GM23338 (cell line): Measurements from ENCODE around the gene CGNL1. TPM values are rescaled to one million over a fixed set of nuclear protein-coding genes. Genes with fewer than 3 reads are reported as not detected.

ENCODE experiments used
- ATAC-seq: fragments of 200-7000 bp; cut with Tn5 transposase; 3 replicates; pipeline ENCODE4 v1.9.1; 2020
- DNase-seq: peaks from one replicate; pipeline ENCODE4 v3.0.0-alpha.2; 2015; ENCODE audit warnings: low spot score
- H2AFZ ChIP-seq: fragments of 200-600 bp; sonication (generic); 2 replicates; pipeline ENCODE4 v1.8.0; 2016; ENCODE audit warnings: antibody characterized with exemption, mild to moderate bottlenecking, moderate library complexity
- H3F3A ChIP-seq: fragments of 200-600 bp; sonication (generic); replicated peaks from 2 replicates; pipeline ENCODE4 v1.8.0; 2017; ENCODE audit warnings: antibody characterized with exemption, mixed run types, low read depth
- H3K27ac ChIP-seq: fragments of 200-600 bp; sonication (generic); 2 replicates; pipeline ENCODE4 v1.6.1; 2016; ENCODE audit warnings: low read depth
- H3K27me3 ChIP-seq: fragments of 200-600 bp; sonication (generic); 2 replicates; pipeline ENCODE4 v1.8.0; 2016; ENCODE audit warnings: mild to moderate bottlenecking, mixed run types, moderate library complexity; ENCODE audit not compliant: insufficient read depth
- H3K36me3 ChIP-seq: fragments of 200-600 bp; sonication (generic); 2 replicates; pipeline ENCODE4 v1.8.0; 2016; ENCODE audit warnings: mild to moderate bottlenecking; ENCODE audit not compliant: insufficient read depth
- H3K4me1 ChIP-seq: fragments of 200-600 bp; sonication (generic); 2 replicates; pipeline ENCODE4 v1.8.0; 2016; ENCODE audit warnings: mild to moderate bottlenecking, moderate library complexity; ENCODE audit not compliant: insufficient read depth
- H3K4me2 ChIP-seq: fragments of 200-600 bp; sonication (generic); 2 replicates; pipeline ENCODE4 v1.7.1; 2017; ENCODE audit warnings: mixed run types
- H3K4me3 ChIP-seq: fragments of 200-600 bp; sonication (generic); 2 replicates; pipeline ENCODE4 v1.6.1; 2016; ENCODE audit warnings: mixed run types
- H3K79me2 ChIP-seq: fragments of 200-600 bp; sonication (generic); replicated peaks from 2 replicates; pipeline ENCODE4 v1.8.0; 2017; ENCODE audit warnings: mild to moderate bottlenecking; ENCODE audit not compliant: insufficient read depth
- H3K9me2 ChIP-seq: fragments of 200-600 bp; sonication (generic); 2 replicates; pipeline ENCODE4 v1.8.0; 2017; ENCODE audit not compliant: insufficient read depth
- H4K20me1 ChIP-seq: fragments of 200-600 bp; sonication (generic); replicated peaks from 2 replicates; pipeline ENCODE4 v1.8.0; 2017; ENCODE audit warnings: mild to moderate bottlenecking; ENCODE audit not compliant: insufficient read depth
- H3K27ac Mint-ChIP-seq: 2 replicates; pipeline ENCODE4 v1.8.0; 2020; ENCODE audit warnings: inconsistent platforms, mild to moderate bottlenecking, moderate library complexity, mixed read lengths
- H3K27me3 Mint-ChIP-seq: 3 replicates; pipeline ENCODE4 v1.8.0; 2022; ENCODE audit warnings: low read depth, mild to moderate bottlenecking, moderate library complexity, mixed read lengths, inconsistent platforms; ENCODE audit not compliant: insufficient read depth, poor library complexity
- H3K36me3 Mint-ChIP-seq: 3 replicates; pipeline ENCODE4 v1.8.0; 2021; ENCODE audit warnings: low read depth, mild to moderate bottlenecking, inconsistent platforms, moderate library complexity, mixed read lengths
- H3K4me1 Mint-ChIP-seq: 3 replicates; pipeline ENCODE4 v1.8.0; 2020; ENCODE audit warnings: mild to moderate bottlenecking, inconsistent platforms, mixed read lengths
- H3K4me3 Mint-ChIP-seq: 3 replicates; pipeline ENCODE4 v1.8.0; 2021; ENCODE audit warnings: moderate library complexity, mild to moderate bottlenecking, inconsistent platforms, mixed read lengths
- H3K9me3 Mint-ChIP-seq: 3 replicates; pipeline ENCODE4 v1.8.0; 2020; ENCODE audit warnings: moderate library complexity, mild to moderate bottlenecking, inconsistent platforms, mixed read lengths
- JUNB ChIP-seq: IDR thresholded peaks from one replicate; pipeline ENCODE4 v1.6.1; 2016; ENCODE audit warnings: antibody characterized with exemption; ENCODE audit not compliant: unreplicated experiment
- NANOG ChIP-seq: IDR thresholded peaks from 2 replicates; pipeline ENCODE4 v1.6.1; 2016; ENCODE audit warnings: antibody characterized with exemption, borderline replicate concordance
- POLR2AphosphoS5 ChIP-seq: IDR thresholded peaks from 2 replicates; pipeline ENCODE4 v1.6.1; 2016; ENCODE audit warnings: antibody characterized with exemption, low read depth
- STAT1 ChIP-seq: IDR thresholded peaks from one replicate; pipeline ENCODE4 v1.6.1; 2016; ENCODE audit warnings: antibody characterized with exemption; ENCODE audit not compliant: unreplicated experiment
- ZNF114 ChIP-seq: fragments of 250-450 bp; sonication (Bioruptor Pico); IDR thresholded peaks from 2 replicates; pipeline ENCODE4 v1.5.0; 2020; ENCODE audit warnings: mild to moderate bottlenecking, moderate library complexity
- ZNF331 ChIP-seq: fragments of 250-450 bp; sonication (Bioruptor Pico); IDR thresholded peaks from 2 replicates; pipeline ENCODE4 v1.5.0; 2020; ENCODE audit warnings: low read depth, mild to moderate bottlenecking, moderate library complexity
- polyA plus RNA-seq: library from polyadenylated mRNA; unstranded; fragments of >200 nt; fragmentation: Nextera tagmentation; extraction: Ambion mirVana; gene quantifications from 2 replicates; pipeline ENCODE4 v1.2.1, GENCODE V29; 2016
- total RNA-seq: library from RNA; depleted of rRNA; stranded (reverse); fragments of >200 nt; shearing (Covaris generic); gene quantifications from 2 replicates; pipeline ENCODE4 v1.2.3, GENCODE V29; 2014
- TF ChIP-seq, protein P1 (sequence below): fragments of 250-450 bp; sonication (Bioruptor Pico); IDR thresholded peaks from 2 replicates; pipeline ENCODE4 v1.5.0; 2020; ENCODE audit warnings: mild to moderate bottlenecking, moderate library complexity
- TF ChIP-seq, protein P2 (sequence below): IDR thresholded peaks from 2 replicates; pipeline ENCODE4 v1.6.1; 2016; ENCODE audit warnings: antibody characterized with exemption
- TF ChIP-seq, protein P3 (sequence below): IDR thresholded peaks from one replicate; pipeline ENCODE4 v1.6.1; 2018; ENCODE audit warnings: antibody characterized with exemption; ENCODE audit not compliant: unreplicated experiment

Gene CGNL1
- total and polyA plus RNA-seq, 2 experiments from 2014 or later, result 20.0 to 57.8 TPM

DNA sequence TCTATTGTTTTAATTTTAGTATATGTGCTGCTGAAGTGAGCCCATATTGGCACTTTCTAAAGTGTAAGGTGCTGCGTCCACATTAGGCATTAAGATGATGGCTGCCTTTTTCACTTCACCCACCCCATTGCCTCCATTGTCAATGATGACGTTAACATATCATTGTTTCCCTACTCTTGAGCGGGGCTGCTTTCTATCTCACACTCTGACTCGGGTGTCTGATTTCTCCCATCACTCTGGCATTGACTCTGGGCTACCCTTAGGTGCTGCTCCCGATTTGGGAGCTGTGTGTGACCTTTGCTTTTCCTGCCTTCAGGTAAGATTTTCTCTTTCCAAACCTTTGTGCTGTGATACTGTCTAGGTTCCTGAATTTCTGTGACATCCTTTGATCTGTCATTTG, 28.8 kb downstream of the CGNL1 start:
- no peaks in the 10 kb centered on the region; the same call in none of the 2 replicates for H3K36me3 ChIP-seq
- no peak overlapping the region for H3K4me2 ChIP-seq
- ATAC-seq (peak; percentile 78), DNase-seq (peak; percentile 44)
- H2AFZ ChIP-seq, result no peak overlapping the region
- H3K27ac Mint-ChIP-seq, result peak overlapping the region; percentile 69
- TF ChIP-seq NANOG (no peak), ZNF331 (no peak), POLR2AphosphoS5 (no peak), ZNF114 (no peak), STAT1 (no peak), JUNB (no peak)
- TF ChIP-seq, protein P1, sequence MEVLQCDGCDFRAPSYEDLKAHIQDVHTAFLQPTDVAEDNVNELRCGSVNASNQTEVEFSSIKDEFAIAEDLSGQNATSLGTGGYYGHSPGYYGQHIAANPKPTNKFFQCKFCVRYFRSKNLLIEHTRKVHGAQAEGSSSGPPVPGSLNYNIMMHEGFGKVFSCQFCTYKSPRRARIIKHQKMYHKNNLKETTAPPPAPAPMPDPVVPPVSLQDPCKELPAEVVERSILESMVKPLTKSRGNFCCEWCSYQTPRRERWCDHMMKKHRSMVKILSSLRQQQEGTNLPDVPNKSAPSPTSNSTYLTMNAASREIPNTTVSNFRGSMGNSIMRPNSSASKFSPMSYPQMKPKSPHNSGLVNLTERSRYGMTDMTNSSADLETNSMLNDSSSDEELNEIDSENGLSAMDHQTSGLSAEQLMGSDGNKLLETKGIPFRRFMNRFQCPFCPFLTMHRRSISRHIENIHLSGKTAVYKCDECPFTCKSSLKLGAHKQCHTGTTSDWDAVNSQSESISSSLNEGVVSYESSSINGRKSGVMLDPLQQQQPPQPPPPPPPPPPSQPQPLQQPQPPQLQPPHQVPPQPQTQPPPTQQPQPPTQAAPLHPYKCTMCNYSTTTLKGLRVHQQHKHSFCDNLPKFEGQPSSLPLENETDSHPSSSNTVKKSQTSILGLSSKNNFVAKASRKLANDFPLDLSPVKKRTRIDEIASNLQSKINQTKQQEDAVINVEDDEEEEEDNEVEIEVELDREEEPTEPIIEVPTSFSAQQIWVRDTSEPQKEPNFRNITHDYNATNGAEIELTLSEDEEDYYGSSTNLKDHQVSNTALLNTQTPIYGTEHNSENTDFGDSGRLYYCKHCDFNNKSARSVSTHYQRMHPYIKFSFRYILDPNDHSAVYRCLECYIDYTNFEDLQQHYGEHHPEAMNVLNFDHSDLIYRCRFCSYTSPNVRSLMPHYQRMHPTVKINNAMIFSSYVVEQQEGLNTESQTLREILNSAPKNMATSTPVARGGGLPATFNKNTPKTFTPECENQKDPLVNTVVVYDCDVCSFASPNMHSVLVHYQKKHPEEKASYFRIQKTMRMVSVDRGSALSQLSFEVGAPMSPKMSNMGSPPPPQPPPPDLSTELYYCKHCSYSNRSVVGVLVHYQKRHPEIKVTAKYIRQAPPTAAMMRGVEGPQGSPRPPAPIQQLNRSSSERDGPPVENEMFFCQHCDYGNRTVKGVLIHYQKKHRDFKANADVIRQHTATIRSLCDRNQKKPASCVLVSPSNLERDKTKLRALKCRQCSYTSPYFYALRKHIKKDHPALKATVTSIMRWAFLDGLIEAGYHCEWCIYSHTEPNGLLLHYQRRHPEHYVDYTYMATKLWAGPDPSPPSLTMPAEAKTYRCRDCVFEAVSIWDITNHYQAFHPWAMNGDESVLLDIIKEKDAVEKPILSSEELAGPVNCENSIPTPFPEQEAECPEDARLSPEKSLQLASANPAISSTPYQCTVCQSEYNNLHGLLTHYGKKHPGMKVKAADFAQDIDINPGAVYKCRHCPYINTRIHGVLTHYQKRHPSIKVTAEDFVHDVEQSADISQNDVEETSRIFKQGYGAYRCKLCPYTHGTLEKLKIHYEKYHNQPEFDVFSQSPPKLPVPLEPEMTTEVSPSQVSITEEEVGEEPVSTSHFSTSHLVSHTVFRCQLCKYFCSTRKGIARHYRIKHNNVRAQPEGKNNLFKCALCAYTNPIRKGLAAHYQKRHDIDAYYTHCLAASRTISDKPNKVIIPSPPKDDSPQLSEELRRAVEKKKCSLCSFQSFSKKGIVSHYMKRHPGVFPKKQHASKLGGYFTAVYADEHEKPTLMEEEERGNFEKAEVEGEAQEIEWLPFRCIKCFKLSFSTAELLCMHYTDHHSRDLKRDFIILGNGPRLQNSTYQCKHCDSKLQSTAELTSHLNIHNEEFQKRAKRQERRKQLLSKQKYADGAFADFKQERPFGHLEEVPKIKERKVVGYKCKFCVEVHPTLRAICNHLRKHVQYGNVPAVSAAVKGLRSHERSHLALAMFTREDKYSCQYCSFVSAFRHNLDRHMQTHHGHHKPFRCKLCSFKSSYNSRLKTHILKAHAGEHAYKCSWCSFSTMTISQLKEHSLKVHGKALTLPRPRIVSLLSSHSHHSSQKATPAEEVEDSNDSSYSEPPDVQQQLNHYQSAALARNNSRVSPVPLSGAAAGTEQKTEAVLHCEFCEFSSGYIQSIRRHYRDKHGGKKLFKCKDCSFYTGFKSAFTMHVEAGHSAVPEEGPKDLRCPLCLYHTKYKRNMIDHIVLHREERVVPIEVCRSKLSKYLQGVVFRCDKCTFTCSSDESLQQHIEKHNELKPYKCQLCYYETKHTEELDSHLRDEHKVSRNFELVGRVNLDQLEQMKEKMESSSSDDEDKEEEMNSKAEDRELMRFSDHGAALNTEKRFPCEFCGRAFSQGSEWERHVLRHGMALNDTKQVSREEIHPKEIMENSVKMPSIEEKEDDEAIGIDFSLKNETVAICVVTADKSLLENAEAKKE, result no peak
- TF ChIP-seq, protein P2, sequence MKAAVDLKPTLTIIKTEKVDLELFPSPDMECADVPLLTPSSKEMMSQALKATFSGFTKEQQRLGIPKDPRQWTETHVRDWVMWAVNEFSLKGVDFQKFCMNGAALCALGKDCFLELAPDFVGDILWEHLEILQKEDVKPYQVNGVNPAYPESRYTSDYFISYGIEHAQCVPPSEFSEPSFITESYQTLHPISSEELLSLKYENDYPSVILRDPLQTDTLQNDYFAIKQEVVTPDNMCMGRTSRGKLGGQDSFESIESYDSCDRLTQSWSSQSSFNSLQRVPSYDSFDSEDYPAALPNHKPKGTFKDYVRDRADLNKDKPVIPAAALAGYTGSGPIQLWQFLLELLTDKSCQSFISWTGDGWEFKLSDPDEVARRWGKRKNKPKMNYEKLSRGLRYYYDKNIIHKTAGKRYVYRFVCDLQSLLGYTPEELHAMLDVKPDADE, result no peak
- TF ChIP-seq, protein P3, sequence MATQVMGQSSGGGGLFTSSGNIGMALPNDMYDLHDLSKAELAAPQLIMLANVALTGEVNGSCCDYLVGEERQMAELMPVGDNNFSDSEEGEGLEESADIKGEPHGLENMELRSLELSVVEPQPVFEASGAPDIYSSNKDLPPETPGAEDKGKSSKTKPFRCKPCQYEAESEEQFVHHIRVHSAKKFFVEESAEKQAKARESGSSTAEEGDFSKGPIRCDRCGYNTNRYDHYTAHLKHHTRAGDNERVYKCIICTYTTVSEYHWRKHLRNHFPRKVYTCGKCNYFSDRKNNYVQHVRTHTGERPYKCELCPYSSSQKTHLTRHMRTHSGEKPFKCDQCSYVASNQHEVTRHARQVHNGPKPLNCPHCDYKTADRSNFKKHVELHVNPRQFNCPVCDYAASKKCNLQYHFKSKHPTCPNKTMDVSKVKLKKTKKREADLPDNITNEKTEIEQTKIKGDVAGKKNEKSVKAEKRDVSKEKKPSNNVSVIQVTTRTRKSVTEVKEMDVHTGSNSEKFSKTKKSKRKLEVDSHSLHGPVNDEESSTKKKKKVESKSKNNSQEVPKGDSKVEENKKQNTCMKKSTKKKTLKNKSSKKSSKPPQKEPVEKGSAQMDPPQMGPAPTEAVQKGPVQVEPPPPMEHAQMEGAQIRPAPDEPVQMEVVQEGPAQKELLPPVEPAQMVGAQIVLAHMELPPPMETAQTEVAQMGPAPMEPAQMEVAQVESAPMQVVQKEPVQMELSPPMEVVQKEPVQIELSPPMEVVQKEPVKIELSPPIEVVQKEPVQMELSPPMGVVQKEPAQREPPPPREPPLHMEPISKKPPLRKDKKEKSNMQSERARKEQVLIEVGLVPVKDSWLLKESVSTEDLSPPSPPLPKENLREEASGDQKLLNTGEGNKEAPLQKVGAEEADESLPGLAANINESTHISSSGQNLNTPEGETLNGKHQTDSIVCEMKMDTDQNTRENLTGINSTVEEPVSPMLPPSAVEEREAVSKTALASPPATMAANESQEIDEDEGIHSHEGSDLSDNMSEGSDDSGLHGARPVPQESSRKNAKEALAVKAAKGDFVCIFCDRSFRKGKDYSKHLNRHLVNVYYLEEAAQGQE, result no peak
- H3K4me3 Mint-ChIP-seq, result no peak overlapping the region
- 0 out of 2 replicates have a peak, but pooled peaks cover 4% of the 10 kb centered on the region for H3F3A ChIP-seq
- H3K27ac ChIP-seq, result peak overlapping the region; percentile 66; the same call in 1 of the 2 replicates
- no peaks in the 10 kb centered on the region; the same call in 2 of the 3 replicates for H3K9me3 Mint-ChIP-seq
- H3K4me1 Mint-ChIP-seq, result peaks cover 39% of the 10 kb centered on the region
- peaks cover 73% of the 10 kb centered on the region for H3K79me2 ChIP-seq
- peaks cover 4% of the 10 kb centered on the region for H3K27me3 Mint-ChIP-seq
- no peaks in the 10 kb centered on the region for H3K27me3 ChIP-seq
- peaks cover 46% of the 10 kb centered on the region for H3K36me3 Mint-ChIP-seq
- peaks cover 38% of the 10 kb centered on the region for H3K4me1 ChIP-seq
- peaks cover 5% of the 10 kb centered on the region; the same call in 1 of the 2 replicates for H4K20me1 ChIP-seq
- H3K9me2 ChIP-seq, result peaks cover 7% of the 10 kb centered on the region; the same call in 1 of the 2 replicates
- no peak overlapping the region for H3K4me3 ChIP-seq
